ENCODE results near the gene MAPK10. TPM values are rescaled to one million over a fixed set of nuclear protein-coding genes. Genes with fewer than 3 reads are reported as not detected.

Gene MAPK10
- total RNA-seq, 4 donors from 2014 or later, result 4.1 to 50.0 (median 9.4) TPM

GRCh38 chr4:85970535-85970934 lies 389.3 kb downstream of the MAPK10 start:
- Histone ChIP-seq H3K4me1 (no peaks in the 10 kb centered on the region), H3K27ac (no peak overlapping the region), H3K27me3 (no peaks in the 10 kb centered on the region), H3K9me3 (no peaks in the 10 kb centered on the region), H3K36me3 (no peaks in the 10 kb centered on the region), H3K4me3 (no peak overlapping the region)
- intact Hi-C loops (cut with DNase I; ENCODE audit: low total_unique reads), result no loop called here
- in situ Hi-C loops (cut with MboI; ENCODE audit: low pct_ligation_motif_present in 1 of 4, low pct_unique_long_range_greater_than_20kb in 1 of 4, low sequenced_read_pairs in 3 of 4), result loop anchor here in 3 of 4 donors (25.0 kb wide), 2 partner anchors 158 to 183 kb away; no protein-coding TSS in a partner anchor
- TF ChIP-seq POLR2AphosphoS5 (IDR thresholded peaks at IDR 0.05) (no peak), CTCF (IDR thresholded peaks at IDR 0.05) (no peak), POLR2A (IDR thresholded peaks at IDR 0.05) (no peak), EP300 (IDR thresholded peaks at IDR 0.05; ENCODE audit: low read depth) (no peak)
- DNase-seq, result no peak
- WGBS, 2 donors (ENCODE audit: low coverage in 1 of 2), result 81% methylated on average over 2 of the region's 2 CpGs; no CpG with 5 or more reads in 1 of the 2 donors

GRCh38 chr4:85968945-85969819 lies 390.7 kb downstream of the MAPK10 start:
- H3K9me3 ChIP-seq, result no peaks in the 10 kb centered on the region
- DNase-seq, result no peak
- H3K4me3 ChIP-seq, result no peak overlapping the region
- H3K36me3 ChIP-seq, result no peaks in the 10 kb centered on the region
- H3K27ac ChIP-seq, result no peak overlapping the region
- no peaks in the 10 kb centered on the region for H3K27me3 ChIP-seq
- TF ChIP-seq CTCF (IDR thresholded peaks at IDR 0.05) (peak; percentile 55 to 65 (median 58)), POLR2A (IDR thresholded peaks at IDR 0.05) (no peak)
- in situ Hi-C loops (cut with MboI; ENCODE audit: low pct_ligation_motif_present in 1 of 4, low pct_unique_long_range_greater_than_20kb in 1 of 4, low sequenced_read_pairs in 3 of 4) (loop anchor here (10.0 to 25.0 kb wide), 3 partner anchors 157 to 182 kb away; no protein-coding TSS in a partner anchor), intact Hi-C loops (cut with DNase I; ENCODE audit: low total_unique reads) (no loop called here)
- H3K4me1 ChIP-seq, result no peaks in the 10 kb centered on the region
- WGBS, 2 donors (ENCODE audit: low coverage in 1 of 2), result 38 to 41% methylated on average over 3 of the region's 3 CpGs

- intact Hi-C loops (cut with DNase I; ENCODE audit: low total_unique reads), result no loop called here
- H3K4me1 ChIP-seq, result no peaks in the 10 kb centered on the region
- in situ Hi-C loops (cut with MboI; ENCODE audit: low pct_ligation_motif_present in 1 of 4, low pct_unique_long_range_greater_than_20kb in 1 of 4, low sequenced_read_pairs in 3 of 4), result loop anchor here (10.0 to 25.0 kb wide), 3 partner anchors 156 to 181 kb away; no protein-coding TSS in a partner anchor
These were observed 392.0 kb downstream of the MAPK10 start for GRCh38 chr4:85967872-85968271.

More at GRCh38 chr4:85967872-85968271, 392.0 kb downstream of the MAPK10 start:
- no peak for TF ChIP-seq POLR2AphosphoS5 (IDR thresholded peaks at IDR 0.05)
- TF ChIP-seq CTCF (IDR thresholded peaks at IDR 0.05), result no peak
- Histone ChIP-seq H3K36me3 (no peaks in the 10 kb centered on the region), H3K27ac (no peak overlapping the region), H3K4me3 (no peak overlapping the region), H3K9me3 (no peaks in the 10 kb centered on the region), H3K27me3 (no peaks in the 10 kb centered on the region)
- no peak for DNase-seq
- 79% methylated on average over 2 of the region's 2 CpGs; no CpG with 5 or more reads in 1 of the 2 donors for WGBS, 2 donors (ENCODE audit: low coverage in 1 of 2)
